B cell (primary cell): Measurements from ENCODE around the gene SERGEF. TPM values are rescaled to one million over a fixed set of nuclear protein-coding genes. Genes with fewer than 3 reads are reported as not detected.

Experiments used
- ATAC-seq: fragments of 200-7000 bp; cut with Tn5 transposase; one replicate; pipeline ENCODE4 v1.10.0; 2021; ENCODE audit warnings: low read depth, mild to moderate bottlenecking, moderate number of reproducible peaks, moderate library complexity
- CTCF ChIA-PET: fragments of 350-600 bp; sonication (Branson Sonifier 250); formaldehyde crosslinking; loops from one replicate; lab custom pipeline; 2021; ENCODE audit warnings: antibody characterized with exemption, inconsistent platforms; lab: Charles Lee
- POLR2A ChIA-PET: fragments of 350-600 bp; sonication (Branson Sonifier 250); formaldehyde crosslinking; loops from one replicate; lab custom pipeline; 2021; ENCODE audit warnings: antibody characterized with exemption; lab: Charles Lee
- DNase-seq: peaks from one replicate; pipeline ENCODE4 v3.0.0; 2013
- H2AFZ ChIP-seq: 2 replicates; pipeline ENCODE4 v1.6.1; 2012; ENCODE audit warnings: mild to moderate bottlenecking, low read depth, low read length; ENCODE audit not compliant: insufficient read depth, poor library complexity, severe bottlenecking
- H3K27ac ChIP-seq, 2 donors: 1 replicate in 1 of 2; 2 replicates in 1 of 2; pipeline ENCODE4 v1.5.1; 2012 to 2013; ENCODE audit warnings: low read length in 2 of 2, mild to moderate bottlenecking in 2 of 2, moderate library complexity in 1 of 2
- H3K27me3 ChIP-seq, 4 experiments: fragments of 200-600 bp in 1 of 4; sonication (generic) in 1 of 4; replicated peaks in 1 of 4; 1 replicate in 2 of 4; 2 replicates in 2 of 4; pipeline versions ENCODE4 v1.6.1 to v1.7.0; 2013 to 2016; ENCODE audit warnings: low read length in 3 of 4, mild to moderate bottlenecking in 2 of 4, mixed read lengths in 1 of 4, moderate library complexity in 1 of 4; ENCODE audit not compliant: insufficient read depth in 4 of 4, control insufficient read depth in 3 of 4; ENCODE audit errors: control extremely low read depth in 1 of 4
- H3K36me3 ChIP-seq, 2 experiments: replicated peaks in 1 of 2; 1 replicate in 1 of 2; 2 replicates in 1 of 2; pipeline versions ENCODE4 v1.6.1 to v1.7.1; 2013; ENCODE audit warnings: low read length in 1 of 2; ENCODE audit not compliant: insufficient read depth in 2 of 2, control insufficient read depth in 1 of 2; ENCODE audit errors: control extremely low read depth in 1 of 2, extremely low read depth in 1 of 2
- H3K4me1 ChIP-seq, 2 donors: fragments of 200-600 bp in 1 of 2; sonication (generic) in 1 of 2; 1 replicate in 1 of 2; 2 replicates in 1 of 2; pipeline versions ENCODE4 v1.5.1 to v1.6.1; 2013 to 2017; ENCODE audit warnings: low read length in 2 of 2; ENCODE audit not compliant: control insufficient read depth in 2 of 2, insufficient read depth in 2 of 2
- H3K4me2 ChIP-seq: replicated peaks from 2 replicates; pipeline ENCODE3; 2012; ENCODE audit warnings: mild to moderate bottlenecking, low read depth, low read length; ENCODE audit not compliant: poor library complexity, severe bottlenecking
- H3K4me3 ChIP-seq, 5 experiments: fragments of 200-600 bp in 1 of 5; sonication (generic) in 1 of 5; 1 replicate in 3 of 5; 2 replicates in 2 of 5; pipeline versions ENCODE4 v1.5.1 to v1.7.0; 2011 to 2016; ENCODE audit warnings: low read length in 4 of 5, mild to moderate bottlenecking in 4 of 5, low read depth in 2 of 5, control low read depth in 1 of 5, moderate library complexity in 1 of 5; ENCODE audit not compliant: insufficient read depth in 1 of 5; ENCODE audit errors: control extremely low read depth in 1 of 5, extremely low read depth in 1 of 5
- H3K79me2 ChIP-seq: fragments of 200-600 bp; sonication (generic); one replicate; pipeline ENCODE4 v1.6.0; 2016; ENCODE audit warnings: low read length; ENCODE audit not compliant: control insufficient read depth, insufficient read depth
- H3K9ac ChIP-seq: fragments of 200-600 bp; sonication (generic); 2 replicates; pipeline ENCODE4 v1.6.1; 2017; ENCODE audit warnings: mild to moderate bottlenecking, low read length, moderate library complexity
- H3K9me3 ChIP-seq, 3 donors: one replicate each; pipeline versions ENCODE4 v1.6.1 to v1.7.1; 2013; ENCODE audit warnings: low read length in 2 of 3; ENCODE audit not compliant: control insufficient read depth in 2 of 3, insufficient read depth in 1 of 3; ENCODE audit errors: control extremely low read depth in 1 of 3
- H4K20me1 ChIP-seq: 2 replicates; pipeline ENCODE4 v1.6.0; 2012; ENCODE audit warnings: mild to moderate bottlenecking, low read length; ENCODE audit not compliant: insufficient read depth, control insufficient read depth, poor library complexity, severe bottlenecking
- H3K27ac Mint-ChIP-seq: one replicate; pipeline ENCODE4 v1.8.0; 2021; ENCODE audit warnings: mixed read lengths
- H3K27me3 Mint-ChIP-seq: one replicate; pipeline ENCODE4 v1.8.0; 2021; ENCODE audit warnings: mixed read lengths
- H3K4me1 Mint-ChIP-seq: one replicate; pipeline ENCODE4 v1.8.0; 2021; ENCODE audit warnings: mixed read lengths
- H3K4me3 Mint-ChIP-seq: one replicate; pipeline ENCODE4 v1.8.0; 2021; ENCODE audit warnings: mixed read lengths
- H3K9me3 Mint-ChIP-seq: one replicate; pipeline ENCODE4 v1.8.0; 2022; ENCODE audit warnings: mixed read lengths; ENCODE audit not compliant: insufficient read depth
- CTCF ChIP-seq: fragments of 200-600 bp; IDR thresholded peaks from one replicate; pipeline ENCODE4 v1.8.0; 2022; ENCODE audit warnings: antibody characterized with exemption, mild to moderate bottlenecking
- EZH2 ChIP-seq: IDR thresholded peaks from 2 replicates; pipeline ENCODE4 v1.6.1; 2012; ENCODE audit warnings: borderline replicate concordance, low read depth, mild to moderate bottlenecking, moderate library complexity, low read length; ENCODE audit not compliant: insufficient read depth, poor library complexity, severe bottlenecking
- WGBS: methylation state at CpG from one replicate; pipeline ENCODE4 v1.1.5; 2013; ENCODE audit warnings: missing lambda C conversion rate; ENCODE audit not compliant: insufficient coverage; 5-methylcytosine and 5-hydroxymethylcytosine counted together
- intact Hi-C: fragments of 100-400 bp; cut with micrococcal nuclease; formaldehyde crosslinking; loops from one replicate; pipeline ENCODE4 v1.10.0; 2022
- polyA plus RNA-seq: library from polyadenylated mRNA; depleted of rRNA; stranded (reverse); fragments of >200 nt; gene quantifications from 2 replicates; pipeline ENCODE4 v1.2.3, GENCODE V29; 2012
- total RNA-seq, 2 donors: library from RNA; stranded (reverse); fragments of 120-200 nt in 1 of 2; gene quantifications; 1 replicate in 1 of 2; 2 replicates in 1 of 2; pipeline versions ENCODE4 v1.2.3 to v1.2.4, GENCODE V29; 2013 to 2022

SERGEF gene
- total and polyA plus RNA-seq, 2 donors (not counting 1 experiment from before 2014, with no cell fraction given) = 24.2 to 54.3 TPM

GRCh38 chr11:17739945-17740338 is 272.9 kb downstream of the SERGEF start:
- CTCF ChIA-PET = interaction anchor here (2.3 kb wide), 1 partner anchor 9 kb away, joined by 12 read pairs; no protein-coding TSS in a partner anchor
- no peak overlapping the region for H3K4me2 ChIP-seq

More at GRCh38 chr11:17739945-17740338, 272.9 kb downstream of the SERGEF start:
- Histone ChIP-seq H4K20me1 (no peaks in the 10 kb centered on the region), H3K79me2 (no peaks in the 10 kb centered on the region), H2AFZ (no peak overlapping the region), H3K4me3 (no peak overlapping the region), H3K9ac (no peak overlapping the region), H3K27me3 (peaks cover 0 to 34% (median 10%) of the 10 kb centered on the region in 4 experiments), H3K36me3 (no peaks in the 10 kb centered on the region), H3K9me3 (peaks cover 0 to 18% (median 0%) of the 10 kb centered on the region in 3 donors), H3K4me1 (no peaks in the 10 kb centered on the region), H3K27ac (no peak overlapping the region)
- peaks cover 2% of the 10 kb centered on the region for H3K4me1 Mint-ChIP-seq
- TF ChIP-seq EZH2 = no peak
- no peak for TF ChIP-seq CTCF
- POLR2A ChIA-PET = no interaction called here
- no peak overlapping the region for H3K27ac Mint-ChIP-seq
- no peaks in the 10 kb centered on the region for H3K9me3 Mint-ChIP-seq
- H3K4me3 Mint-ChIP-seq = no peak overlapping the region
- 64% methylated on average over 6 of the region's 6 CpGs for WGBS
- DNase-seq (no peak), ATAC-seq (no peak)
- peaks cover 25% of the 10 kb centered on the region for H3K27me3 Mint-ChIP-seq
- intact Hi-C loops = no loop called here
